H9 (cell line): ENCODE results near the gene C16orf90. TPM values are rescaled to one million over a fixed set of nuclear protein-coding genes. Genes with fewer than 3 reads are reported as not detected.

ENCODE experiments used
- DNase-seq: peaks from one replicate; pipeline ENCODE4 v3.0.0-alpha.2; 2017
- H2AFZ ChIP-seq: one replicate; pipeline ENCODE4 v1.6.1; 2013; ENCODE audit warnings: mild to moderate bottlenecking, low read length, control low read depth, moderate library complexity
- H2AK5ac ChIP-seq: 2 replicates; pipeline ENCODE4 v1.6.1; 2013; ENCODE audit warnings: low read length, control low read depth, mixed read lengths; ENCODE audit not compliant: insufficient read length
- H2BK120ac ChIP-seq: one replicate; pipeline ENCODE4 v1.6.1; 2013; ENCODE audit warnings: low read depth, mild to moderate bottlenecking, low read length, control low read depth, inconsistent platforms; ENCODE audit not compliant: poor library complexity, severe bottlenecking
- H2BK12ac ChIP-seq: 2 replicates; pipeline ENCODE4 v1.6.1; 2013; ENCODE audit warnings: low read length, control low read depth, mixed read lengths, low read depth; ENCODE audit not compliant: insufficient read length
- H2BK15ac ChIP-seq: 2 replicates; pipeline ENCODE4 v1.6.1; 2013; ENCODE audit warnings: low read depth, low read length, control low read depth
- H2BK20ac ChIP-seq: one replicate; pipeline ENCODE4 v1.6.1; 2013; ENCODE audit warnings: low read depth, mild to moderate bottlenecking, low read length, control low read depth, inconsistent platforms; ENCODE audit not compliant: poor library complexity, severe bottlenecking
- H2BK5ac ChIP-seq: 2 replicates; pipeline ENCODE4 v1.6.1; 2013; ENCODE audit warnings: low read length, control low read depth, mixed read lengths; ENCODE audit not compliant: insufficient read length
- H3K14ac ChIP-seq: 2 replicates; pipeline ENCODE4 v1.6.1; 2013; ENCODE audit warnings: low read length, control low read depth; ENCODE audit not compliant: insufficient read depth
- H3K18ac ChIP-seq: 2 replicates; pipeline ENCODE4 v1.6.1; 2013; ENCODE audit warnings: low read depth, mild to moderate bottlenecking, mixed read lengths, low read length, control low read depth; ENCODE audit not compliant: insufficient read length
- H3K23ac ChIP-seq: 2 replicates; pipeline ENCODE4 v1.6.1; 2013; ENCODE audit warnings: low read length, control low read depth, mixed read lengths, low read depth; ENCODE audit not compliant: insufficient read length
- H3K23me2 ChIP-seq: 2 replicates; pipeline ENCODE4 v1.6.1; 2013; ENCODE audit warnings: low read depth, mild to moderate bottlenecking, mixed read lengths, low read length, control low read depth; ENCODE audit not compliant: insufficient read length, poor library complexity, severe bottlenecking
- H3K27ac ChIP-seq: 2 replicates; pipeline ENCODE4 v1.5.1; 2013; ENCODE audit warnings: low read length, control low read depth, mixed read lengths, low read depth; ENCODE audit not compliant: insufficient read length
- H3K27me3 ChIP-seq: 2 replicates; pipeline ENCODE4 v1.6.1; 2013; ENCODE audit warnings: low read length, control low read depth, inconsistent platforms; ENCODE audit not compliant: insufficient read depth
- H3K4ac ChIP-seq: 2 replicates; pipeline ENCODE4 v1.6.1; 2013; ENCODE audit warnings: low read depth, mild to moderate bottlenecking, control low read depth, inconsistent platforms, low read length, moderate library complexity
- H3K4me1 ChIP-seq: 2 replicates; pipeline ENCODE4 v1.6.1; 2013; ENCODE audit warnings: low read length, control low read depth, inconsistent platforms; ENCODE audit not compliant: insufficient read depth
- H3K4me2 ChIP-seq: 2 replicates; pipeline ENCODE4 v1.6.1; 2013; ENCODE audit warnings: low read length, control low read depth, mixed read lengths; ENCODE audit not compliant: insufficient read length, insufficient read depth
- H3K56ac ChIP-seq: 2 replicates; pipeline ENCODE4 v1.6.1; 2013; ENCODE audit warnings: low read depth, mild to moderate bottlenecking, mixed read lengths, low read length, control low read depth; ENCODE audit not compliant: insufficient read length
- H3K79me1 ChIP-seq: 2 replicates; pipeline ENCODE4 v1.6.1; 2013; ENCODE audit warnings: low read depth, mild to moderate bottlenecking, moderate library complexity, low read length, control low read depth, inconsistent platforms; ENCODE audit not compliant: insufficient read depth, poor library complexity, severe bottlenecking
- H3K79me2 ChIP-seq: 2 replicates; pipeline ENCODE4 v1.6.1; 2013; ENCODE audit warnings: low read length, control low read depth, inconsistent platforms; ENCODE audit not compliant: insufficient read depth
- H3K9ac ChIP-seq: 2 replicates; pipeline ENCODE4 v1.6.1; 2013; ENCODE audit warnings: low read length, control low read depth, mixed read lengths; ENCODE audit not compliant: insufficient read length; ENCODE audit errors: extremely low read depth
- H3K9me3 ChIP-seq: one replicate; pipeline ENCODE4 v1.6.1; 2013; ENCODE audit warnings: low read depth, low read length, inconsistent platforms; ENCODE audit not compliant: control insufficient read depth
- H3T11ph ChIP-seq: one replicate; pipeline ENCODE4 v1.6.1; 2013; ENCODE audit warnings: mild to moderate bottlenecking, low read length, control low read depth, inconsistent platforms
- H4K20me1 ChIP-seq: one replicate; pipeline ENCODE4 v1.6.1; 2013; ENCODE audit not compliant: control insufficient read depth, insufficient read length, insufficient read depth
- H4K5ac ChIP-seq: 2 replicates; pipeline ENCODE4 v1.6.1; 2013; ENCODE audit warnings: low read depth, mild to moderate bottlenecking, mixed read lengths, low read length, control low read depth; ENCODE audit not compliant: insufficient read length
- H4K8ac ChIP-seq: replicated peaks from 2 replicates; pipeline ENCODE4 v1.6.1; 2013; ENCODE audit warnings: low read length, control low read depth, mixed read lengths, low read depth; ENCODE audit not compliant: insufficient read length
- H4K91ac ChIP-seq: 2 replicates; pipeline ENCODE4 v1.6.1; 2013; ENCODE audit warnings: low read depth, mild to moderate bottlenecking, moderate library complexity, mixed read lengths, low read length, control low read depth; ENCODE audit not compliant: insufficient read length
- H3K27ac Mint-ChIP-seq, 3 experiments: 2 replicates in 2 of 3; 3 replicates in 1 of 3; pipeline ENCODE4 v1.8.0; 2020 to 2021; ENCODE audit warnings: mixed read lengths in 3 of 3, mild to moderate bottlenecking in 1 of 3, moderate library complexity in 1 of 3
- H3K27me3 Mint-ChIP-seq: 2 replicates; pipeline ENCODE4 v1.8.0; 2021; ENCODE audit warnings: low read depth, mild to moderate bottlenecking, moderate library complexity, mixed read lengths
- H3K36me3 Mint-ChIP-seq, 3 experiments: 2 replicates in 2 of 3; 3 replicates in 1 of 3; pipeline ENCODE4 v1.8.0; 2020 to 2021; ENCODE audit warnings: low read depth in 3 of 3, mixed read lengths in 3 of 3; ENCODE audit not compliant: insufficient read depth in 1 of 3
- H3K4me1 Mint-ChIP-seq, 2 experiments: 2 replicates each; pipeline ENCODE4 v1.8.0; 2020; ENCODE audit warnings: mixed read lengths in 2 of 2
- H3K4me3 Mint-ChIP-seq, 2 experiments: 2 replicates in 1 of 2; 3 replicates in 1 of 2; pipeline ENCODE4 v1.8.0; 2020 to 2021; ENCODE audit warnings: mild to moderate bottlenecking in 2 of 2, mixed read lengths in 2 of 2, moderate library complexity in 1 of 2
- H3K9me3 Mint-ChIP-seq, 2 experiments: 2 replicates in 1 of 2; 3 replicates in 1 of 2; pipeline ENCODE4 v1.8.0; 2020; ENCODE audit warnings: mild to moderate bottlenecking in 2 of 2, mixed read lengths in 2 of 2, moderate library complexity in 1 of 2
- CTCF ChIP-seq: fragments of 200-600 bp; sonication (generic); conservative IDR thresholded peaks from 3 replicates; pipeline ENCODE4 v1.8.0; 2021; ENCODE audit warnings: antibody characterized with exemption, mild to moderate bottlenecking
- WGBS: extraction: QIAGEN DNeasy Blood & Tissue Kit; methylation state at CpG from one replicate; pipeline ENCODE4 v1.1.7; 2013; ENCODE audit warnings: missing lambda C conversion rate, low lambda C conversion rate, mixed read lengths; ENCODE audit not compliant: insufficient read length; ENCODE audit errors: extremely low coverage; 5-methylcytosine and 5-hydroxymethylcytosine counted together
- total RNA-seq: library from RNA; stranded (reverse); gene quantifications from 2 replicates; pipeline ENCODE4 v1.2.1, GENCODE V29; 2021

Gene C16orf90
- total RNA-seq, 1 experiment from 2014 or later, result not detected

DNA sequence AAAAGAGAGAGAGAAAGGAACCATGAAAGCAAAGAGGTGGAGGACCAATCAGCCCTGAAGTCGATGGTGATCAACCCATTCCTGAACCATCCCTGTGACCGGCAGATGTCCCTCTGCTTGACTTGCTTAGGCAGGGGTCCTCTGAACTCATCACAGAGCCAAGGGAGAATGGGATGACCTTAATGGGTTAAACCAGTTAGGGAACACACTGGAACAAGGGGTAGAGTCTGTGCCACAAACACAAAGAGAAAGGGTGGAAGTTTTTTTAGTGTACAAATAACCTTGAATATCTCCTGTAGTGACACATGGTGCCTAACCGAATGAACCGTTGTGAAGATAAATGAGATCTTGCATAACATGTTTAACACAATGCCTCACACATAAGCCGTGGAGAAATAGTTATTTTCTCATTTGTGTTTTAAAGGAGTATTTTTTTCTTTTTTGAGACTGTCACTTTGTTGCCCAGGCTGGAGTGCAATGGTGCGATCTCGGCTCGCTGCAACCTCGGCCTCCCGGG lies 40.6 kb downstream of the C16orf90 start:
- H2AFZ ChIP-seq, result no peak overlapping the region
- H4K20me1 ChIP-seq, result no peaks in the 10 kb centered on the region
- H2BK15ac ChIP-seq, result no peak overlapping the region
- no CpG with 5 or more reads among the region's 10 CpGs for WGBS
- H3K9me3 ChIP-seq, result no peaks in the 10 kb centered on the region
- peaks cover 6% of the 10 kb centered on the region; the same call in 1 of the 2 replicates for H3K4me1 ChIP-seq
- H4K5ac ChIP-seq, result no peak overlapping the region
- H3K23ac ChIP-seq, result no peak overlapping the region
- no peaks in the 10 kb centered on the region for H3K27me3 ChIP-seq
- no peak overlapping the region for H3K14ac ChIP-seq
- no peak overlapping the region for H2BK5ac ChIP-seq
- H2AK5ac ChIP-seq, result no peak overlapping the region
- no peak for DNase-seq
- no peak overlapping the region for H2BK12ac ChIP-seq
- H2BK120ac ChIP-seq, result no peak overlapping the region
- H3K9ac ChIP-seq, result no peak overlapping the region
- no peak overlapping the region for H3K18ac ChIP-seq
- Mint-ChIP-seq H3K27ac (no peak overlapping the region), H3K36me3 (peaks cover 5 to 12% (median 6%) of the 10 kb centered on the region in 3 experiments; a peak in 6 of 7 replicates), H3K9me3 (peaks cover 2 to 5% of the 10 kb centered on the region in 2 experiments; a peak in 4 of 5 replicates), H3K4me3 (no peak overlapping the region), H3K27me3 (no peaks in the 10 kb centered on the region), H3K4me1 (peaks cover 17 to 18% of the 10 kb centered on the region in 2 experiments)
- H4K8ac ChIP-seq, result no peak overlapping the region
- no peak overlapping the region for H3K27ac ChIP-seq
- H3K4ac ChIP-seq, result no peak overlapping the region
- H3K79me2 ChIP-seq, result peaks cover 5% of the 10 kb centered on the region; the same call in 1 of the 2 replicates
- peaks cover 4% of the 10 kb centered on the region for H3K79me1 ChIP-seq
- no peak overlapping the region for H3T11ph ChIP-seq
- H3K23me2 ChIP-seq, result peaks cover 8% of the 10 kb centered on the region
- no peak overlapping the region for H3K56ac ChIP-seq
- TF ChIP-seq CTCF, result no peak
- no peak overlapping the region for H4K91ac ChIP-seq
- no peak overlapping the region for H2BK20ac ChIP-seq
- no peak overlapping the region for H3K4me2 ChIP-seq
